Embryonic facial prominence (tissue), 1 donor: ENCODE results near the gene LHX1.

Source experiments
- DNase-seq: peaks from one replicate; pipeline ENCODE4 v3.0.0-alpha.2; 2016; ENCODE audit errors: extremely low spot score

The LHX1 gene

DNA sequence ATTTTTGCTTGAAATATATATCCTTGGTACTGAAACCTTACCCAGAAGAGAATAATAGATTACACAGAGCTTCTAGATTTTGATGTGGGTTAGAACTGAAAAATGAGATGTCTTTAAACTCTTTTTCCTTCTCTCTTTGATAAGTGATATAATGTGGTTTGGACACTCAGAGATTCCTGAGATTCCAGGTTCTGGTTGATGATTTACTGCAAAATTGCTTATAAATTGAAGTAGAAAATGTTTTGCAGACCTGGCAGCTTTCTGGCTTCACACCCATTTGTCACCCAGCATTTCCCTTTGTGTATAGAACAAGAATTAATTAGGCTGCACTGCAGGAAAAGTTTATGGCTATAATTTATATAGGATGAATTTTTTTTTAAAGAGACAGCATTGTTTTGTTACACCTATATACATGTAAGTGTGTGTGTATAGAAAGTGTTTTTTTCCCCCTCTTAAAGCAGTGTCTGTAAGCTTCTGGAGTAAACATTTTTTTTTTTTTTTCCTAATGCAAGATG lies 35.0 kb downstream of the LHX1 start:
- DNase-seq: no peak

GRCh38 chr17:36972905-36973304 lies 35.6 kb downstream of the LHX1 start:
- DNase-seq: no peak

- DNase-seq: no peak
Measured at GRCh38 chr17:36975922-36976515, 38.7 kb downstream of the LHX1 start.

DNA sequence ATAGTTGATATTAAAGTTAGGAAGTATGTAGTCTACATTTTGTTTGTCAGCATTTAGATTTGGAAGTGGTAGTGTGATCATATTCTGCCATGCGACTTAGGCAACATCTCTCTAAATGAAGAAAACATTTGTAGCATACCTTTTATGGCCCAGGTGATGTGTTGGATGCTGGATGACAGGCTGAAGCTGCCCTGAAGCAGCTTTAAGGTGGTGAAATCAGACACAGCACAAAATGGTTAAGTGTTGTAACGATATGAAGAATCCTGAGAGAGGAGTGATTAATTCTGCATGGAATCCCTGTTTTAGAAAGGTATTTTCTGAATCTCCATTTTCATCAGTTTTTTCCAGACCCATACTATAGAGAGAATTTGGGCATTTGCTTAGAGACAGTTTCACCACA lies 39.8 kb downstream of the LHX1 start:
- DNase-seq: no peak

GRCh38 chr17:36977568-36977967 lies 40.3 kb downstream of the LHX1 start:
- no peak for DNase-seq

- DNase-seq: no peak
Measured at GRCh38 chr17:36978810-36979564, 41.7 kb downstream of the LHX1 start.

- DNase-seq: no peak
Measured at GRCh38 chr17:36979565-36979941, 42.3 kb downstream of the LHX1 start.

GRCh38 chr17:36980280-36980761 lies 43.0 kb downstream of the LHX1 start:
- DNase-seq: no peak

DNA sequence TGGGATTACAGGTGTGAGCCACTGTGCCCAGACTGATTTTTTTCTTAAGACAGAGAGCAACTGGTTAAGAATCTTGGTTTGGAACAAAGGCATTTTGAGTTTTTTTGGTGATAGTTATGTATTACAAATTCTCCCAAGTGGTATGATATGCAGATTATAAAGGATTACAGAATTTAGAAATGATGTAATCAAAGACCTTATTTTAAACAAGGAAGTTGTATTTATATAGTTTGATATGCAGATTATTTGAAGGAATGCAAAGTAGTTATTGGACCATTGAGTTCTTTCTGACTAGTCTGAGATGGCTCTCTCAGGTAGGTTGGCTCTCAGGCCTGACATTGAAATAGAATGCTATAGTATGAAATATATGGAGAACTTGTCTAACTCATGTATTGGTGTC lies 46.3 kb downstream of the LHX1 start:
- no peak for DNase-seq

DNA sequence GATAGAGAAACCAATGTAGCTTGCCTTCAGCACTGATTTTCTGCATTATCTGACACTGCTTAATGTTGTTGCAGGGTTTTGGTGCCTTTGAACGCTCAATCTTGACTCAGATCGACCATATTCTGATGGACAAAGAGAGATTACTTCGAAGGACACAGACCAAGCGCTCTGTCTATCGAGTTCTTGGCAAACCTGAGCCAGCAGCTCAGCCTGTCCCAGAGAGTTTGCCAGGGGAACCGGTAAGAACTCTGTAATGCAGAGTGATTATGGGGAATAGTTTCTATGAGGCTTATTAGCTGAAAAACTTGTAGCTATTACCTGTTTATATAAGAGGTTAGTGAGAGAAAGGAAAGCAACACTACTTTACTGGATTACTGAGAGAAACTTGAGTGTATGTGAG lies 51.9 kb downstream of the LHX1 start:
- DNase-seq: no peak

DNA sequence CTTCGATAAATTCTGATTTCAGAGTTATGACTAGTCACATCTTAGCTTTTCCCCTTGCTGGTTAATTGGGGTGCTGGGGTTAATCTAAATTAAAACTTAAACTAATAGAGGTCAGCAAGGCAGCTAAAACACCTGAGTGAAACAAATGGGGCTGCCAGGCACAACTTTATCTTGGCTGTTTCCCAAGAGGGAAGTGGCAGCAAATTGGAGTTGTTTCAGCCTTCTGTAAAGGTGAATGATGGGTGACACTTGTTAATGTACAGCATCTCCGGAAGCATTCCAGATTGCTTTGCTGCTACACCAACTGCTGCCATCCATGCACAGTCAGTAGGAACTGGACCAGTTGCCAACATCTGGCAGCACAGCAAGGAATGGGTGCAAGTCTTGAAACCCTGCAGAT lies 55.4 kb downstream of the LHX1 start:
- DNase-seq: no peak

GRCh38 chr17:36993227-36993626 lies 56.0 kb downstream of the LHX1 start:
- no peak for DNase-seq
